Measurements from ENCODE around the gene EME2. TPM values are rescaled to one million over a fixed set of nuclear protein-coding genes. Genes with fewer than 3 reads are reported as not detected.

EME2 gene
- total RNA-seq, 1 experiment from 2014 or later = 36.3 TPM

- Histone ChIP-seq H2AFZ (ENCODE audit: low read depth, low read length, poor library complexity, severe bottlenecking) (no peak overlapping the region), H3K4me2 (ENCODE audit: low read length) (no peak overlapping the region), H4K20me1 (ENCODE audit: insufficient read depth) (no peaks in the 10 kb centered on the region), H3K36me3 (ENCODE audit: control insufficient read depth in 1 of 2, insufficient read depth in 2 of 2, low read length in 2 of 2) (peaks cover 5 to 13% of the 10 kb centered on the region in 2 experiments; a peak in 2 of 4 replicates), H3K27ac (ENCODE audit: low read depth, low read length) (no peak overlapping the region), H3K27me3 (ENCODE audit: insufficient read depth, low read length) (no peaks in the 10 kb centered on the region), H3K4me1 (ENCODE audit: control insufficient read depth in 1 of 2, insufficient read depth in 2 of 2, low read length in 2 of 2) (peaks cover 8 to 15% of the 10 kb centered on the region in 2 experiments; a peak in 3 of 4 replicates), H3K9me3 (ENCODE audit: control insufficient read depth in 1 of 2, insufficient read depth in 1 of 2, low read depth in 1 of 2, low read length in 2 of 2) (no peaks in the 10 kb centered on the region), H3K4me3 (replicated peaks in 1 of 2; ENCODE audit: low read depth in 1 of 2, low read length in 2 of 2) (no peak overlapping the region), H3K79me2 (ENCODE audit: insufficient read depth, low read length) (no peaks in the 10 kb centered on the region), H3K9ac (ENCODE audit: low read length) (no peak overlapping the region), H3K9me2 (ENCODE audit: insufficient read depth) (no peaks in the 10 kb centered on the region)
- TF ChIP-seq, protein P1, sequence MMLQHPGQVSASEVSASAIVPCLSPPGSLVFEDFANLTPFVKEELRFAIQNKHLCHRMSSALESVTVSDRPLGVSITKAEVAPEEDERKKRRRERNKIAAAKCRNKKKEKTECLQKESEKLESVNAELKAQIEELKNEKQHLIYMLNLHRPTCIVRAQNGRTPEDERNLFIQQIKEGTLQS (IDR thresholded peaks at IDR 0.05) = no peak
- TF ChIP-seq ZNF274 (IDR thresholded peaks at IDR 0.05; ENCODE audit: low read depth, low read length) = no peak
- TF ChIP-seq TCF7L2 (IDR thresholded peaks at IDR 0.05; ENCODE audit: borderline replicate concordance, extremely low read depth, insufficient read depth, insufficient read length) = no peak
- no peak for TF ChIP-seq ZFX (IDR thresholded peaks at IDR 0.05)
- TF ChIP-seq MAX (IDR thresholded peaks at IDR 0.05) = no peak
- TF ChIP-seq EZH2 (IDR thresholded peaks at IDR 0.05) = no peak
- TF ChIP-seq CEBPB (IDR thresholded peaks at IDR 0.05; ENCODE audit: low read depth) = no peak
- no peak for TF ChIP-seq SIN3A (IDR thresholded peaks at IDR 0.05; ENCODE audit: low read depth)
- TF ChIP-seq RAD21 (IDR thresholded peaks at IDR 0.05; ENCODE audit: low read depth) = no peak
- TF ChIP-seq POLR2A (IDR thresholded peaks at IDR 0.05; ENCODE audit: borderline replicate concordance, extremely low read depth, insufficient read depth, insufficient read length) = no peak
- TF ChIP-seq, protein P2, sequence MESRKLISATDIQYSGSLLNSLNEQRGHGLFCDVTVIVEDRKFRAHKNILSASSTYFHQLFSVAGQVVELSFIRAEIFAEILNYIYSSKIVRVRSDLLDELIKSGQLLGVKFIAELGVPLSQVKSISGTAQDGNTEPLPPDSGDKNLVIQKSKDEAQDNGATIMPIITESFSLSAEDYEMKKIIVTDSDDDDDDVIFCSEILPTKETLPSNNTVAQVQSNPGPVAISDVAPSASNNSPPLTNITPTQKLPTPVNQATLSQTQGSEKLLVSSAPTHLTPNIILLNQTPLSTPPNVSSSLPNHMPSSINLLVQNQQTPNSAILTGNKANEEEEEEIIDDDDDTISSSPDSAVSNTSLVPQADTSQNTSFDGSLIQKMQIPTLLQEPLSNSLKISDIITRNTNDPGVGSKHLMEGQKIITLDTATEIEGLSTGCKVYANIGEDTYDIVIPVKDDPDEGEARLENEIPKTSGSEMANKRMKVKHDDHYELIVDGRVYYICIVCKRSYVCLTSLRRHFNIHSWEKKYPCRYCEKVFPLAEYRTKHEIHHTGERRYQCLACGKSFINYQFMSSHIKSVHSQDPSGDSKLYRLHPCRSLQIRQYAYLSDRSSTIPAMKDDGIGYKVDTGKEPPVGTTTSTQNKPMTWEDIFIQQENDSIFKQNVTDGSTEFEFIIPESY (IDR thresholded peaks at IDR 0.05; ENCODE audit: extremely low read depth, insufficient replicate concordance, low read length) = no peak
- TF ChIP-seq EZH2phosphoT487 (IDR thresholded peaks at IDR 0.05; ENCODE audit: borderline replicate concordance) = no peak
- no peak for ATAC-seq
- intact Hi-C loops (cut with micrococcal nuclease) = no loop called here
- ChIA-PET CTCF (no interaction called here), POLR2A (no interaction called here), RAD21 (ENCODE audit: low non-redundant PET in 1 of 2, low total read pairs in 2 of 2, uncharacterized antibody in 2 of 2, unreplicated experiment in 2 of 2) (no interaction called here)
- no TSS peak for BruUV-seq (replicated peaks)
- DNase-seq (ENCODE audit: low read depth, low spot score) = no peak
These were observed 10.9 kb upstream of the EME2 start for GRCh38 chr16:1761751-1762150.
